Thyroid gland (tissue), 4 donors: ENCODE data around the gene EXOG.

Experiments used
- CTCF ChIP-seq, 6 experiments: fragments of 200-600 bp in 3 of 6; fragments of 450-650 bp in 3 of 6; sonication (generic) in 3 of 6; IDR thresholded peaks; one replicate each; pipeline ENCODE4 v1.5.1; 2016 to 2019; ENCODE audit warnings: antibody characterized with exemption in 6 of 6, mild to moderate bottlenecking in 2 of 6, inconsistent platforms in 1 of 6, moderate library complexity in 1 of 6
- POLR2A ChIP-seq, 2 donors: fragments of 450-650 bp; IDR thresholded peaks; one replicate each; pipeline ENCODE4 v1.6.1; 2017; ENCODE audit warnings: antibody characterized with exemption in 2 of 2, mild to moderate bottlenecking in 2 of 2, moderate library complexity in 1 of 2

GRCh38 chr3:38564631-38565338 lies 68.6 kb downstream of the EXOG start:
- TF ChIP-seq POLR2A (IDR thresholded peaks at IDR 0.05) = no peak
- TF ChIP-seq CTCF (IDR thresholded peaks at IDR 0.05) = no peak
